Ishikawa (cell line): ENCODE measurements around the gene TSPEAR.

ENCODE experiments used
- CEBPB ChIP-seq: IDR thresholded peaks from 2 replicates; pipeline ENCODE4 v1.6.1; 2012
- CREB1 ChIP-seq: IDR thresholded peaks from 2 replicates; pipeline ENCODE4 v1.6.1; 2012; ENCODE audit warnings: low read depth
- EGR1 ChIP-seq: IDR thresholded peaks from 2 replicates; pipeline ENCODE4 v1.6.1; 2012
- EP300 ChIP-seq: IDR thresholded peaks from 2 replicates; pipeline ENCODE4 v1.6.1; 2012; ENCODE audit warnings: borderline replicate concordance
- FOXM1 ChIP-seq: IDR thresholded peaks from 2 replicates; pipeline ENCODE4 v1.6.1; 2012; ENCODE audit warnings: low read depth, borderline replicate concordance
- NFIC ChIP-seq: IDR thresholded peaks from 2 replicates; pipeline ENCODE4 v1.6.1; 2012
- RAD21 ChIP-seq: IDR thresholded peaks from 2 replicates; pipeline ENCODE4 v1.6.1; 2012; ENCODE audit warnings: low read depth
- TAF1 ChIP-seq: IDR thresholded peaks from 2 replicates; pipeline ENCODE4 v1.6.1; 2012; ENCODE audit warnings: low read depth, mild to moderate bottlenecking
- TCF12 ChIP-seq: IDR thresholded peaks from 2 replicates; pipeline ENCODE4 v1.6.1; 2012; ENCODE audit warnings: low read depth
- TEAD4 ChIP-seq: IDR thresholded peaks from 2 replicates; pipeline ENCODE4 v1.6.1; 2012
- USF1 ChIP-seq: IDR thresholded peaks from 2 replicates; pipeline ENCODE4 v1.6.1; 2012
- YY1 ChIP-seq: IDR thresholded peaks from 2 replicates; pipeline ENCODE4 v1.6.1; 2012; ENCODE audit warnings: low read depth
- ZBTB7A ChIP-seq: IDR thresholded peaks from 2 replicates; pipeline ENCODE4 v1.6.1; 2012; ENCODE audit warnings: low read depth
- TF ChIP-seq, protein P1 (sequence below): IDR thresholded peaks from 2 replicates; pipeline ENCODE4 v1.6.1; 2012
- TF ChIP-seq, protein P2 (sequence below): IDR thresholded peaks from 2 replicates; pipeline ENCODE4 v1.6.1; 2012; ENCODE audit warnings: low read depth, mild to moderate bottlenecking

Gene TSPEAR

GRCh38 chr21:44511219-44511937 lies 200.0 kb downstream of the TSPEAR start:
- no peak for TF ChIP-seq TCF12
- TF ChIP-seq YY1, result no peak
- no peak for TF ChIP-seq EP300
- TF ChIP-seq, protein P1, sequence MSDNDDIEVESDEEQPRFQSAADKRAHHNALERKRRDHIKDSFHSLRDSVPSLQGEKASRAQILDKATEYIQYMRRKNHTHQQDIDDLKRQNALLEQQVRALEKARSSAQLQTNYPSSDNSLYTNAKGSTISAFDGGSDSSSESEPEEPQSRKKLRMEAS, result no peak
- TF ChIP-seq CEBPB, result no peak
- no peak for TF ChIP-seq CREB1

GRCh38 chr21:44510508-44511218 lies 200.7 kb downstream of the TSPEAR start:
- TF ChIP-seq, protein P1, result peak; percentile 49; the same call in 1 of the 2 replicates
- TF ChIP-seq TAF1 (no peak), TEAD4 (no peak), TCF12 (no peak), ZBTB7A (0 out of 2 replicates have a peak, but pooled peaks have one; percentile 42), USF1 (no peak), EP300 (no peak), CREB1 (no peak), CEBPB (no peak), NFIC (no peak), RAD21 (peak; percentile 92), FOXM1 (no peak), EGR1 (no peak), YY1 (peak; percentile 17; the same call in 1 of the 2 replicates)
- TF ChIP-seq, protein P2, sequence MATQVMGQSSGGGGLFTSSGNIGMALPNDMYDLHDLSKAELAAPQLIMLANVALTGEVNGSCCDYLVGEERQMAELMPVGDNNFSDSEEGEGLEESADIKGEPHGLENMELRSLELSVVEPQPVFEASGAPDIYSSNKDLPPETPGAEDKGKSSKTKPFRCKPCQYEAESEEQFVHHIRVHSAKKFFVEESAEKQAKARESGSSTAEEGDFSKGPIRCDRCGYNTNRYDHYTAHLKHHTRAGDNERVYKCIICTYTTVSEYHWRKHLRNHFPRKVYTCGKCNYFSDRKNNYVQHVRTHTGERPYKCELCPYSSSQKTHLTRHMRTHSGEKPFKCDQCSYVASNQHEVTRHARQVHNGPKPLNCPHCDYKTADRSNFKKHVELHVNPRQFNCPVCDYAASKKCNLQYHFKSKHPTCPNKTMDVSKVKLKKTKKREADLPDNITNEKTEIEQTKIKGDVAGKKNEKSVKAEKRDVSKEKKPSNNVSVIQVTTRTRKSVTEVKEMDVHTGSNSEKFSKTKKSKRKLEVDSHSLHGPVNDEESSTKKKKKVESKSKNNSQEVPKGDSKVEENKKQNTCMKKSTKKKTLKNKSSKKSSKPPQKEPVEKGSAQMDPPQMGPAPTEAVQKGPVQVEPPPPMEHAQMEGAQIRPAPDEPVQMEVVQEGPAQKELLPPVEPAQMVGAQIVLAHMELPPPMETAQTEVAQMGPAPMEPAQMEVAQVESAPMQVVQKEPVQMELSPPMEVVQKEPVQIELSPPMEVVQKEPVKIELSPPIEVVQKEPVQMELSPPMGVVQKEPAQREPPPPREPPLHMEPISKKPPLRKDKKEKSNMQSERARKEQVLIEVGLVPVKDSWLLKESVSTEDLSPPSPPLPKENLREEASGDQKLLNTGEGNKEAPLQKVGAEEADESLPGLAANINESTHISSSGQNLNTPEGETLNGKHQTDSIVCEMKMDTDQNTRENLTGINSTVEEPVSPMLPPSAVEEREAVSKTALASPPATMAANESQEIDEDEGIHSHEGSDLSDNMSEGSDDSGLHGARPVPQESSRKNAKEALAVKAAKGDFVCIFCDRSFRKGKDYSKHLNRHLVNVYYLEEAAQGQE, result no peak

- TF ChIP-seq ZBTB7A (0 out of 2 replicates have a peak, but pooled peaks have one; percentile 2), RAD21 (no peak)
These were observed 201.3 kb downstream of the TSPEAR start for GRCh38 chr21:44510109-44510507.

DNA sequence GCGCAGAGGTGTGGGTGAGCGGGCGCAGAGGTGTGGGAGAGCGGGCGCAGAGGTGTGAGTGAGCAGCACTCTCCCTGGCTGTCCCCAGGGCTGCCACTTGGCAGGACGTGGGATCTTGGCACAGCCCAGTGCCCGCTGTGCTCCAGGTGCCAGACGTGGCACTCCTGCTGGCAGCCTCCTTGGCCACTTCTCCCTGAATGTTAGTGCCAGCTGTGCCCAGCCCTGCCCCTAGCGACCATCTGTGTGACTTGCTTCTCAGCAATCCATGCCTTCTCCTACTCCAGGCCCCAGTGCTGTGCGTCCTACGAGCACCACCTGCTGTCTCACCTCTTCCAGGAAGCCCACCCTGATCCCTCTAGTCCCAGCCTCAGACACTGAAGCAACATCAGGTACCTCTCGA lies 201.8 kb downstream of the TSPEAR start:
- TF ChIP-seq EGR1 (no peak), YY1 (no peak), NFIC (0 out of 2 replicates have a peak, but pooled peaks have one; percentile 19)

DNA sequence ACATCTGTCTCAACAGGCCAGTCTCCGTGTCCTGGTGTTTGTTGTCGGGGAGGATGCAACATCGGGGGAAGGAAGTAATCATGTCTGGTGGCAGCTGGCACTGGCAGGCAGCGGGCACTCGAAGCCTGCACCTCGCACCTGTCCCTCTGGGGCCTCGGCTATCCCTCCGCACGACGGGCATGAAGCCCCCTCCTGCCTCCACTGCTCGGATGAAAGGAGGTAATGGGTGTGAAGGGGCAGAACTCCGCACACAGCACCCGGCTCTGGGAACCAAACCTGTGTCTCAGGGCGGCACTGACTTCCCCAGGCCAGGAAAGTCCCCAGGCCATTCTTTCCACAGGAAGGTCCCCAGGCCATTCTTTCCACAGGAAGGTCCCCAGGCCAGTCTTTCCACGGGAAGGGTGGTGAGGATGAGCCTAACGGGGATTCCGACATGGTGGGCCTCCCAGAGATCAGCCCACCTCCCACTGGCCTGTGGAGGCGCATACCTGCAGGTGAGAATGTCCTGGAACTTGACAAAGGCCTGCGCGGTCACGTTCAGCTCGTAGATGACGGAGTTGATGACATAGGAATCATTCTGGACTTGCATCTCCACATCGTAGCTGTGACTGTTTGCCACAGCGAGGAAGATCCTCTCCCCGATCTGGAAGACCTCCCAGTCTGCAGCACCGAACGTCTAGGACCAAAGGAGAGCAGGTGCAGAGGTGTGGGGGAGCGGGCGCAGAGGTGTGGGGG lies 202.5 kb downstream of the TSPEAR start:
- TF ChIP-seq NFIC (no peak), TEAD4 (no peak), CREB1 (no peak), EGR1 (no peak), RAD21 (no peak), ZBTB7A (no peak), TAF1 (no peak), TCF12 (no peak), YY1 (no peak)

- TF ChIP-seq TEAD4, result no peak
- TF ChIP-seq EP300, result no peak
- no peak for TF ChIP-seq YY1
- TF ChIP-seq FOXM1, result no peak
- no peak for TF ChIP-seq TAF1
- no peak for TF ChIP-seq RAD21
- TF ChIP-seq, protein P2, result no peak
- no peak for TF ChIP-seq USF1
These were observed 203.0 kb downstream of the TSPEAR start for GRCh38 chr21:44508426-44508710.
